Epithelial cell of esophagus (primary cell): ENCODE results near the gene NRP2.

Source experiments
- DNase-seq: peaks from one replicate; pipeline ENCODE4 v3.0.0; 2010; ENCODE audit warnings: low read depth
- H3K4me3 ChIP-seq: 2 replicates; pipeline ENCODE4 v1.5.1; 2011; ENCODE audit warnings: mild to moderate bottlenecking, low read length, control low read depth
- TF ChIP-seq, protein P1 (sequence below): IDR thresholded peaks from 2 replicates; pipeline ENCODE4 v1.5.1; 2011; ENCODE audit warnings: low read depth, mild to moderate bottlenecking, low read length, control low read depth, inconsistent platforms; ENCODE audit not compliant: insufficient read depth; ENCODE audit errors: missing control alignments

The NRP2 gene

DNA sequence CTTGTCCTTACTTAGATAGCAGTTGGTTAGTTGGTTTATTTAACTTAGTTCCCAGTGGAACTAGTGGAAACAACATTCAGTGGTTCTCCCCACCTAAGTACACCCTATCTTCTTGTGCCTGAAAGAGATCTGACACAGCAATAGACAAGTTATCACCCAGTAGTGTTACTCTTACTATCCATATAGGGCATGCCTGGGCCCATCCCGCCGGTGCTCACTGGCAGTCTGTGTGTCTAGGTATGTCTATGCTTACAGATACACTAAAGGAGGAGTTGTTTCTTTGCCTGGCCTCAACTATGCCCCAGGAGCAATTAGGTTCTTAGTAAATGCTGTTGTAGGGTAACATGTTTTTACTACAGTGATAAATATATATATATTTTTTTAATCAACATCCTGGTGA lies 12.0 kb upstream of the NRP2 start:
- peak; percentile 96 for DNase-seq
- TF ChIP-seq, protein P1, sequence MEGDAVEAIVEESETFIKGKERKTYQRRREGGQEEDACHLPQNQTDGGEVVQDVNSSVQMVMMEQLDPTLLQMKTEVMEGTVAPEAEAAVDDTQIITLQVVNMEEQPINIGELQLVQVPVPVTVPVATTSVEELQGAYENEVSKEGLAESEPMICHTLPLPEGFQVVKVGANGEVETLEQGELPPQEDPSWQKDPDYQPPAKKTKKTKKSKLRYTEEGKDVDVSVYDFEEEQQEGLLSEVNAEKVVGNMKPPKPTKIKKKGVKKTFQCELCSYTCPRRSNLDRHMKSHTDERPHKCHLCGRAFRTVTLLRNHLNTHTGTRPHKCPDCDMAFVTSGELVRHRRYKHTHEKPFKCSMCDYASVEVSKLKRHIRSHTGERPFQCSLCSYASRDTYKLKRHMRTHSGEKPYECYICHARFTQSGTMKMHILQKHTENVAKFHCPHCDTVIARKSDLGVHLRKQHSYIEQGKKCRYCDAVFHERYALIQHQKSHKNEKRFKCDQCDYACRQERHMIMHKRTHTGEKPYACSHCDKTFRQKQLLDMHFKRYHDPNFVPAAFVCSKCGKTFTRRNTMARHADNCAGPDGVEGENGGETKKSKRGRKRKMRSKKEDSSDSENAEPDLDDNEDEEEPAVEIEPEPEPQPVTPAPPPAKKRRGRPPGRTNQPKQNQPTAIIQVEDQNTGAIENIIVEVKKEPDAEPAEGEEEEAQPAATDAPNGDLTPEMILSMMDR: no peak
- no peak overlapping the region for H3K4me3 ChIP-seq

DNA sequence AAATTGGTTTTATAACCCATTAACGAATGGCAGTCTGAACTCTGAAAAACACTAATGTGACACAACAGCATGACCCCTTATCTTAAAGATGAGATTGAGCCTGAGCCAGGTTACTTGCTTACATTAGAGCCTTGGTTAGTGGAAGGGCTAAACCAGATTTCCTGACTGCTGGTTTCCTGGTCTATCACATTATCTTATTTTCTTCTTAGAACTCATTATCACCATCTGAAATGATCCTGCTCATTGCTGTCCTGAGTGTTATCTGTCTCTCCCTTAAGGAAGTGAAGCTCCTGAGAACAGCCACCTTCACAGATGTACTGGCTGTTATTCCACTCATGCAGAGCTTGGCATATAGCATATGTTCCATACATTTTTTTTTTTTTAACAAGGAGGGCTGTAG lies 9.0 kb upstream of the NRP2 start:
- no peak for DNase-seq
- TF ChIP-seq, protein P1: no peak
- H3K4me3 ChIP-seq: no peak overlapping the region

DNA sequence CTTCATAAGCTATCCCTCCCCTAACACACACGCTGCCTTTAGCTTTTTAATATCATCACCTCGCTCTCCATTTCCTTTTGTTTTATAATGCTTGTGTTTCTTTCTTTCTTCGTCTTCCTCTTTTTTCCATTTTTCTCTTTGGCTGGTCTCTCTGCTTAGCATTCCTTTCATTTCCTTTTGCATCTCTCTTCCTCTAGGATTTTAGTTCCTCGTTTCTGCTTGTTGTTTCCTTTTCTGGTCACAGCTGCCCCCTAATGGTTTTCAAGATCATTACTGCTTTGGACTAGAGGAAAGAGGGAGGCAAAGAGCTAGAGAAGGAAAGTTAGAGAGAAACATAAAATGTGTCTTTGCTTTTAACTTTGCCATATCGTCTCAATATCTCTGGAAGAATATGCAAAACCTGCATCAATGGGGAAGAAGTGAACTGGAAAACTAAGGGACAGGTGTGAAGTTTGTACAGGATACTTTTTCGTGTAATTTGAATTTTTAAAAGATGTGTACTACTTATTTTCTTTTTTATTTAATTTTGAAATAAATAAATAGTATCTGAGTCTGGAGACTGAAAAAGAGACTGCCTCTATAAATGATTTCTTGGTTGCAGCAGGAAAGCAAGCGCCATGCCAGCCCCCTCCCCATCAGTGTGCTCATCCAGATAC lies 6.3 kb upstream of the NRP2 start:
- no peak overlapping the region for H3K4me3 ChIP-seq
- DNase-seq: peak; percentile 73
- TF ChIP-seq, protein P1: peak; percentile 90

DNA sequence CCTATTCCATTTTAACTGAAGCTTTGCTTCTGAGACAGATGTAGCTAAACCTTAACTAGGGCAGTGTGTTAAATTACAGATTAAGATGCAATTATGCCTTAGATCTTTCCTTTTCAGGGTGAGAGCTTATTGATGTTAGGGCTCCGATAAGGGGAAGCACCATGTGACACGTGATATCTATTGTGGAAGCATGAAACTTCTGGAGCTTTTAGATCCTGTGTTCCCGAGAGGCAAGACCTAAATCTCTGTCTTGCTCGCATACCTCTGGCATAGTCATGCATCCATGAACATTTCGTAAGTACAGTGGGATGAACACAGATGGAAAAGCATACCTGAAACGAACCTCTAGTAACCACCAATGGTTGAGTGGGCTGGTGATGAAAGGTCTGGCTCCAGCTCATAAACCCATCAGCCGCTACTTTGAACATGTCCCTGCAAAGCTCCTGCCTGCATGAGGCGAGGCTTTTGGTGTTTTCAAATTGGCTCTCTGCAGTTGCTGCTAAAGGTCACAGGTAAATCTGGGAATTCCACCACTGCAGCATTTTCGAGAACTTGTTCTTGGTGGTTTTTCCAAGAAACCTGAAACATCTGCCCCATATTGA lies 3.7 kb upstream of the NRP2 start:
- TF ChIP-seq, protein P1: no peak
- DNase-seq: peak; percentile 98
- H3K4me3 ChIP-seq: no peak overlapping the region

DNA sequence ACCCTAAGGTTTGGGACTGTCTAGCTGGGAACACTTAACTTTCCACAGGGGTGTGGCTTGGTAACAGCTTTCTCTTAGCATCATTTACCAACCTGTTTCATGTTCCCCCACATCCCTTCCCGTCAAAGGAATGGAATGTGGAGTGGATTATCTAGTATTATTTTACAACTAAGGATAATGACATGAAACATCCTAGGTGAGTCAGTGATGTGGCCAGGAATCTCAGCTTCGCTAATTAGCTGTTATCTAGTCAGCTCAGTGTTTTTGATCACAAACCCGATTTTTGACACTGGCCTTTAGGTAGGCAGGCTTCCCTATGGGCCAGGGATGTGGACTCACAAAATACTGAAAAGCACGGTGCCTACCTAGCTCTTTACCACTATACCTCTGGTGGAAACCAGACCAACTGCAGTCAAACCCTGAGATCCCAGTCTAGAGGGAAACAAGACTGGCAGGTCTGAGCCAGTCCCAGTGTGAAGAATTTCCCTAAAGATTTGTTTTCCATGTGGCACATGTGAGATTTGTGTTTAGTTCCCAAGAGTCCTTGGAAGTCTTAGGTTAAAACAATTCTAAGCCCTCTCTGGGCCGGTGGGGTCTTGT lies 2.8 kb upstream of the NRP2 start:
- no peak overlapping the region for H3K4me3 ChIP-seq
- peak; percentile 86 for DNase-seq
- TF ChIP-seq, protein P1: no peak

DNA sequence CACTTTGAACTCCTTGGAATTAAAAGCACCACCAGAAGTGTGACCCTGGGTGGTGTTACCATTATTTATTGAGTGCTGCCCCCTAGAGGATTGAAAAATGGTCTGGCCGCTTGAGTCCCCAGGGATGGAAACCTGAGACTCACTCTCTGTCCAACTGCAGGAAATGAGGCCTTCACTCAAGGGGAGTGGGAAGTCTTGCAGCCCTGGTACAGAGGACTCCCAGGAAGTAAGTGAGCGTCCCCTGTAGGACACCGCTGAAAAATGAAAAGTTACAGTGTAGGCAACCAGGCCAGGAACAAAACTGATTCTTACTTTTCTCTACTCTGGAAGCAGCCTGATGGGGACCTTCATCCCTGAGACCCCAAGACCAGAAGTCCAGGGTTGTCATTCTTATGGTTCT lies 2.2 kb upstream of the NRP2 start:
- peak; percentile 90 for DNase-seq
- no peak overlapping the region for H3K4me3 ChIP-seq
- TF ChIP-seq, protein P1: peak; percentile 59
